GM21825 (cell line): ENCODE measurements around the gene MGP.

ENCODE experiments used
- ATAC-seq: cut with Tn5 transposase; IDR thresholded peaks from one replicate; pipeline ENCODE4 v1.9.1; 2021; ENCODE audit warnings: mild to moderate bottlenecking, moderate library complexity; ENCODE audit not compliant: unreplicated experiment

MGP gene

GRCh38 chr12:14903386-14904098 lies 17.9 kb upstream of the MGP start:
- no peak for ATAC-seq

- ATAC-seq: no peak
Observed at GRCh38 chr12:14902465-14902864, 16.8 kb upstream of the MGP start.

- ATAC-seq: no peak
Observed at GRCh38 chr12:14901228-14901562, 15.5 kb upstream of the MGP start.

GRCh38 chr12:14900521-14901227 lies 15.0 kb upstream of the MGP start:
- ATAC-seq: no peak

DNA sequence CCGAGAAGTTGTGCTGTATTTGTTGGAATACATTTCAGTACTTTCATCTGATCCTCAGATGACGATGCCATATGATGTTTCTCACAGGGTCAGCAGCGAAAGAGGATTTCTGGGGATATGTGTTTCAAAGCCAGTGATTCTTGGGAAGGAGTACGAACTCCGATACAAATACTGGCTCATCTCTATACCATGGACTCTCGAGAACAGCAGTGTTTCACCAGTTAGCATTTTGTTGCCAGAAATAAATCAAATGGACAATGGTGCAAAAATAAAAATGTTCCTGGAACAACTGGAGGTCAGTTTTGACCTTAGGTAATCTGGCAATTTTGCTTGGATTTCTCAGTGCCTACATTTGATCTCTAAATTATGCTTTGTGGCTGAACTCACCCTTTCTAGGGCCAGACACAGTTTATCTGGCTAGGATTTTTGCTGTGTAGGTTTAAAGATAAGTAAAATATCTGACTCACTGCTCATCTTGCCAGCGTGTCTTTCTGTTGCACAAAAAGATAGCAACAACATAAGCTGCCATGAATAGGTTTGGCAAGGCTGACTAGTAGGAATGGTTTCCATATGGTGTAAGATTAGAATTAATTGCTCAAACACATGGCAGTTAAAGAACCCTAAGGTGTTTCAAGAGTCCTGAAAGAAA lies 11.0 kb upstream of the MGP start:
- no peak for ATAC-seq

- ATAC-seq: no peak
Observed at GRCh38 chr12:14893506-14894250, 8.0 kb upstream of the MGP start.

- no peak for ATAC-seq
Observed at GRCh38 chr12:14892726-14893505, 7.3 kb upstream of the MGP start.

DNA sequence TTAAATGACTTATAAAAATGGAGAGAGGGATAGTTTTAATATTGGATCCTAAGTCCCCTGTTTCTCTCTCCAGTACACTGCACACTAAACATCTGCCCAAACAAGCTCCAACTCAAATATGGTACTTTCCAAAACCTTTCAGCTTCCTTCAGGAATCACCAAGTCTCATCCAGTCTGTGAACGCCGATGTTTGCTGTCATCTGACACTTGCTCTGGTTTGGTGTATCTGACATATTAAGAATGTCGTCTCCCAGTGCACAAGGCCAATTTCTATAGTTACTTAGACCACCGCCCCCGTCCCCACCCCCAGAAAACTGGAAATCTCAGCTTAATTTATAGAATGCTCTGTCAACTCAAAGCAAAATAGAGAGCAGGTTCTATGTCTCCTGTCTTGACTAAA lies 5.0 kb upstream of the MGP start:
- no peak for ATAC-seq

- no peak for ATAC-seq
Observed at GRCh38 chr12:14886271-14886670, 617 bp upstream of the MGP start.

- ATAC-seq: peak; percentile 98
Observed at GRCh38 chr12:14884458-14884878, 1.2 kb downstream of the MGP start.

DNA sequence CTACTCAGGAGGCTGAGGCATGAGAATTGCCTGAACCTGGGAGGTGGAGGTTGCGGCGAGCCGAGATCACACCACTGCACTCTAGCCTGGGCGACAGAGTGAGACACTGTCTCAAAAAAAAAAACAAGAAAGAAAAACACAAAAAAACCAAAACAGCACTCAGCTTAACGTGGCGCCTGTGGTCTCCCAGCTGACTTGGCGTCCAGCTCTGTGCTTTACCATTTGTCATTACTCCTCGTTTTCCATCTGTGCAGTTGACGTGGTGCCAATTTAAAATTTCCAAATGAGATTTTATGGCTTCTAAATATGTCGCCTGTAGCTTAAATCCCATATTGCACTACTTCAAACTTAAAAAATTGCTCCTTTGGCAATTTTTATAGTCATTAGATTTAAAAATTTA lies 2.0 kb downstream of the MGP start:
- ATAC-seq: no peak

DNA sequence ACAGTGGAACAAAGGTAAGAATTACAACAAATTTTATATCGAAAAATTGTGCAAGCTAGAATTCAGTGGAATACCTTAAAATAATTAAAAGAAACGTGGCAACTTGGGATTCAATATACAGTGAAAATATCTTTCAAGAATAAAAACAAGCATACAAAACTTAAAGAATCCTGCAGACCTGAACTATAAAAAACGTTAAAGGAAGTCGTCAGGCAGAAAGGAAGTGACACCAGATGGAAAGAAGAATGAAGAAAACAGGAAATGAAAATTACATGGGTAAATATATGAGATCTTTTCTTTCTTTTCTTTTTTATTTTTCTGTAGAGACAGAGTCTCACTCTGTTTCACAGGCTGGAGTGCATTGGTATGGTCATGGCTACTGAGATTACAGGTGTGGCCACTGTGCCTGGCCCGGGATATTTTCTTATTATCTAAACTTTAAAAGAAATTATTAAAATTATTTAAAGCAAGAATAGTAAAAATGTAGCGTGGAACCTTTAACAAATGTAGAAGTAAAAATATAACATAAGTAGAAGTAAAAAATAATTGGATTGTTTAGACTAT lies 4.7 kb downstream of the MGP start:
- no peak for ATAC-seq

DNA sequence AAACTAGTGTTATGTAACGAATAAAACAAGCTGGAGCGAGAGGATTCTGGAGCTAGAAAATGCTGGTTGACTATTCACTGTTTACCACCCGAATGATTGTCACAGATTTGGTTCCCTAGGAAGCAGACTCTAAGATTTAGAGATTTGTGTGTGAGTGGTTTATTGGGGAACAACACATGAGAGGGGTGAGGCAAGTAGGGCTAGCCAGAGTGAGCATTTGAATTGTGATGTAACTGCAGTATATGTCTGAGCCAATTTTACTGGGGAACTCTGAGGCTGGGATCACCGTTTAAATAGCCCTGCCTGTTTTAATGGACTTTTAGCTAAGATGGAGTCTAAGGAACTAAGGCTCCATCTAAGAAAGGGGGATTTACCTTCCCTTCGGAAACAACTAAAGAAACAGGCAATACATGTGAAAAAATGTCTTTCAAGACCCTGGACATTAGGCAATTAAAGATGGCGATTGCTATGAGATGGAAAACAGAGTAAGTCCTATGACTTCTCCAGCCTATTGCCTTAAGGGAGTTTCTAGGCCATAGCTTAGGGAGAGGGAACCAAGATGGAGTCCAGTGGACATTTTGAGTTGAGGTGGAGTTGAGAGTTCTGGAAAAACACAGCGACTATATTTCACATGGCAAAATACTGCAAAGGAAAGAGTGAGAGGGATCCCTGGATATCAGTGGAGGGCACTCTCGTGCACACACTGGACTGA lies 6.3 kb downstream of the MGP start:
- ATAC-seq: no peak

DNA sequence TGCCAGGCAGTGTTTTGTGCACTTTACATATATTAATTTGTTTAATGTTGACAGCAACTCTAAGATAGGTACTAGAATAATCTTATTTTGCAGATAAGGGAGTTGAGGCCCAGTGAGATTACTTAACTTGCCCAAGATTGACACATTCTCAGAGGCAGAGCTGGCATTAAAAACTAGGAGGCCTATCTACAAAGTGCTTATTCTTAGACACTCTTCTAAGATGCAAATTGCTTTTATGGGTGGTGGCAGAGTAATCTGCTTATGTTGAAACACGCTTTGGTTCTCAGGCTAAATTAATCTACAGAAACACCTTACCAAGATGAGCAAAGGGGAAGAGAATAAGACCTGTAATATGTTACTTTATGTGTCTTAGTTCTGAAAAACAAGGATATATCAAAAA lies 7.2 kb downstream of the MGP start:
- ATAC-seq: no peak

DNA sequence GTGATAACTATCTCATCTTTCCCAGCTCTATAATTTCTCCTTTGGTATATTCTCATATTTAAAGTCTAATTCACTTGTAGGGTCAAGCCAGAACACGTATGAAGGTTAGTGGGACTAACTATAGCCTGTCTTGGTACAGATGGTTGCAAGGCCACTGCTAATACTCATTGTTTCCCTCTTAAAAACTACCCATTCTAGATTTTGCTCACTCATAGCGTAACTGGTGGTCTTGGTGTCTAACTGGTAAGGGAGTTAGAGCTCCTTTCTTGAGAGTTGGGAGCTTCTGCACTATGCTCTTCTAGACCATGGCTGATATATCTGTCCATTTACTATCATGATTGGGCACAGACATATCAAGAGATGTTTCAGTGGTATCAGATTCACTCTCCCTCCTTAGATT lies 8.8 kb downstream of the MGP start:
- no peak for ATAC-seq

DNA sequence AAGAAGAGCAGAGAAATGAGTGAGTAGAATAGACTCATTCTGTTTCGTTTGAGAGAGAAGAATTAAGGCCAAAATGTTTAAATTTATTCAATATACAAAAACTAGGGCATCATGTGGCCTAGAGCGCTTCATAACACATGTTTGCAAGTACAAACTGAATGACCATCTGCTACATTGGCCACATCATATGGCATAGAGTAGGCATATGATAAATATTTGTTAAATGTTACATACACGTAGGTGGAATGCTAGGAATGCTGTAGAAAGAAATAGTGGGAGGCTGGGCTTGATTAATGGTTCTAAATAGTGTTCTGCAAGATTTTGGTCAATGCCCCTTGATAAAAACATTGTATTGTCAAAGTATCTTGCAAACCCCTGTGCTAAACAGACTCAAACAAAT lies 10.8 kb downstream of the MGP start:
- no peak for ATAC-seq

GRCh38 chr12:14873440-14874185 lies 12.0 kb downstream of the MGP start:
- ATAC-seq: no peak

DNA sequence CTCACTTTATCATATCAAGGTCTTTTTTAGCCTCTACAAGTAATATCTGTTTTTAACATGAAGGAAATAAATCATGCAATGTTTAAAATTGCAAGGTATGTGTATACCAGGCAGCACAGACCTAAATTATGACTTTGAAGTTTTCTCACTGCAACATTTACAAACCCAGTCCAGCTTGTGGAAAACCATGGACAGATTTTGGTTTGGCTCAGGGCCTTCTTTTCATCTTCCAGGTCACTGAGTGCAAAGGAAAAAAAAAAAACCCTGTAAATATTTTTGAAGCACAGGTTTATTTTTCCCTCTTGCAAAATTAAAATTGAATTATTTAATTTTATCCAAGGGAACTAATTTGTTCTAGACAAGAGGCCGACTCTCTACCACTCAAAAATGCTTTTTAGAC lies 13.8 kb downstream of the MGP start:
- no peak for ATAC-seq

DNA sequence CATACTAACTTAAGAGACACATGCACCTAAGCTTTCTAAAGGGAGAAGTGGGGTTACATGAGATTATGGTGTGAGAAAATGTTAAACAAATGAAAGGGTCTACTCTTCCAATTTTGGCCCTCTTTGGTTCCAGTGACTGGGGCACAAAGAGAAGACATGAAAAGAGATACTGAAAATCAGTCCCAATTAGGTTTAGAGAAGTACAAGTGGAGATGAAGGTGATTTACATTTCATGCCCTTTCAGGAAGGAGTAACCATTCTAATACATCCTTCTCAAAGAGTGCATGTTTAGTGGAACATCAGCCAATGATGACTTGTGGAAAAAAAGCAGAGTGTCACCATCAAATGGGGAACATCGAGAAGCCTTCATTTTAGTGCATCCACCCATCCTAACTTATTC lies 14.4 kb downstream of the MGP start:
- no peak for ATAC-seq
